ENCODE data around the gene RNF34.

RNF34 gene, protein sequence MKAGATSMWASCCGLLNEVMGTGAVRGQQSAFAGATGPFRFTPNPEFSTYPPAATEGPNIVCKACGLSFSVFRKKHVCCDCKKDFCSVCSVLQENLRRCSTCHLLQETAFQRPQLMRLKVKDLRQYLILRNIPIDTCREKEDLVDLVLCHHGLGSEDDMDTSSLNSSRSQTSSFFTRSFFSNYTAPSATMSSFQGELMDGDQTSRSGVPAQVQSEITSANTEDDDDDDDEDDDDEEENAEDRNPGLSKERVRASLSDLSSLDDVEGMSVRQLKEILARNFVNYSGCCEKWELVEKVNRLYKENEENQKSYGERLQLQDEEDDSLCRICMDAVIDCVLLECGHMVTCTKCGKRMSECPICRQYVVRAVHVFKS

DNA sequence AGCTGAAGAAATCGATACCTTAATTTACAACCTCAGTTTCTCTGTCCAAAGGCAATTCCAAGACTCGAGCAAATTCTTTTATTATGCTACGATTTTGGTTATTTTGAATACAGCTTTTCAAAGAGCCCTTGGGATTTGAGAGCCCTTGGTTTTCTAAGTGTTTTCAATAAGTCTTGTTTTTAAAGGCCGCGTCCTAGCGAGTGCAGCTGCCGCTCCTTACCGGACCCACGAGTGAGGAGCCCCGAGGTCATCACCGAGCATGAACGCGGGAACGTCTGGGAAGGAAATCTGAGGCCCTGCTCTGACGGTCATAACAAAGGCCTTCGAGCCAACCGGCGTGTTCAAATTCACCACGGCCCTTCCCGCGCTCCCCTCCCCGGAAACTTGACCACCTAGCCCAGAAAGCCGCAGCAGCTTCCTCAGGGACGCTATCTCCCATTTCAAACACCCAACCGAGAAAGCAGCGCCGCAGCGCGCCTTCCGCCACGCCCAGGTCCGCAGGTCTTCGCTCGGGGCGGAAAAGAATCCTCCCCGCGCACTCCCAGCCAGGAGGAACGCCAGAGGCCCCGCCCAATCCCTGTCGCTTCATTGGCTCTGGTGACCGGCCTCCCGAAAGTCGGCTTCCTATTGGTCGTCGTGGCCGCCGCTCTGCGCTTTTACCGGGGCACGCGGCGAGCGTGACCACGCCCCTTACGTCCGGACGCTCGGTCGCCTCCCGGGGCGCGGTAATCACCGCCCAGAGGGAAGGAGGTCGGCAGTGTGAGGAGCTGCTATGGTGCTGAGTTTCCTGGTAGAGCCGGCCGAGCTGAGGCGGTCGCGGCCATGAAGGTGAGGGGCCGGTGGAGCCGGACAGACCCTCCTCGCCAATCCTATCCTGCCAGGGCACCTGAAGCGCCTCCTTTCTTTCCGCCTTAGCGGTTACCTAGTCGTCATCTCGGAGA lies at the start of gene RNF34:
Gene RNF34, plus strand, starts transcription at position 728 of the 941 bp plus-strand sequence. Its CDS starts 95 bp downstream, at position 823.
- TF ChIP-seq CTCF (IDR thresholded peaks at IDR 0.05; ENCODE audit: low read depth, low read length): no peak
- DNase-seq (ENCODE audit: extremely low read depth, low read depth): peak; percentile 93

DNA sequence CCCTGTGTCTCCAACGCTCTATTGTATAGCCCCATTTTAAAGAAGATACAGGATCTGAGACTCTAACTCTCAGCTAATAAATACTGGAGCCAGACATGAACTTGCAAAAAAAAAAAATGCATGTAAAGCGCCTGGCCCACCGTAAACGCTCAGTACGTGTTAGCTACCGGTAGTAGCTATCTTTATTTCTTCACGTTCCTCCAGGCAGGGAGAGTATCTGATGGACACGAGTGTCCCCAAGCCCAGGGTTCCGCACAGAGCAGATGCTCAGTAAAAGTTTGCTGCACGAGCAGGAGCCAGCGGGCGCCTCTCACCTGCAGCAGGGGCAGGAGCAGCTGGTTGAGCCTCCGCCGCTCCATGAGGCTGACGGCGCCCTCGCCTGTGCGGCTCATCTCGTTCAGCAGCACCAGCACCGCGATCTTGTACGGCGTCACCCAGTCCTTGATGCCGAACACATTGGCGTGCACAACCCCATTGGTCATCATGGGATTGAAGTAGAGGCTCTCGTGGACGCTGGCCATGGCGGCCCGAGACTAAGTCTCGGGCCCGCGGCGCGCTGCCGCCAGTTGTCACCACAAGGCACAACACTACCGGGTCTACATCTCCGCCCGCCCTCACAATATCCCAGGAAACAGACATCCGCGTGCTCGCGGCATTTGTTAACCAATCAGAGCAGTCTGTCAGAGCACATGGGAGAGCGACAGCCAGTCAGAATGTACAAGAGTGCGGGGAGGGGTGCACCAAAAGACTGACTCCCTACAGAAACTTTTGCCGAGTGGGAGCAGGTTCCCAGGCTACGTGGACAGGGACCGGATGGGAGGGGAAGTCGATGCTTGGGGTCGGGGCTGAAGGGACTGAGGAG lies 47.9 kb upstream of the RNF34 start, which contains the start of gene ANAPC5:
Gene ANAPC5, minus strand, starts transcription at position 592 of the 862 bp plus-strand sequence. Its CDS starts 71 bp downstream, at position 521.
- DNase-seq (ENCODE audit: extremely low read depth, low read depth): peak; percentile 97
- TF ChIP-seq CTCF (IDR thresholded peaks at IDR 0.05; ENCODE audit: low read depth, low read length): no peak; the same call in none of the 2 replicates

DNA sequence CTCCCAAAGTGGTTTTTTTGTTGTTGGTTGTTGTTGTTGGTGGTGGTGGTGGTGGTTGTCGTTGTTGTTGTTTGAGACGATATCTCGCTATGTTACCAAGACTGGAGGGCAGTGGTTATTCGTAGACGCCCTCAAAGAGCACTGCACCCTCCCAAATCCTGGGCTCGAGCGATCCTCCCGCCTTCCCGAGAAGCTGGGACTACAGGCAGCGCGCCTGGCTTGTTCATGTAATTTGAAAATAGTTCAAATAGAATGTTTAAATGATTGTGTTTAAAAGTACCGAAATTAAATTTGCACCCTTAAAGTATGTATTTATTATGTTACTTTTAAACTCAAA lies 47.3 kb upstream of the RNF34 start:
- TF ChIP-seq CTCF (IDR thresholded peaks at IDR 0.05; ENCODE audit: low read depth, low read length): no peak
- no peak for DNase-seq (ENCODE audit: extremely low read depth, low read depth)

DNA sequence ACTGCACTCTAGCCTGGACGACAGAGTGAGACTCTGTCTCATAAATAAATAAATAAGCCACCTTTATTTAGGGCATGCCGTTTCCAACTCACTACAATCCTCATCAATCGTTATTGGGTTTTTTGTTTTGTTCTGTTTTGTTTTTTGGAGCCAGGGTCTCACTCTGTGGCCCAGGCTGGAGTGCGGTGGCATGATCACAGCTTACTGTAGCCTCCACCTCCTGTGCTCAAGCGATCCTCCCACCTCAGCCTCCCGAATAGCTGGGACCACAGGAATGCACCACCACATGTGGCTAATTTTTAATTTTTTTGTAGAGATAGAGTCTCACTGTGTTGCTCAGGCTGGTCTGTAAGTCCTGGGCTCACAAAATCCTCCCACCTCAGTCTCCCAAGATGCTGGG lies 44.1 kb upstream of the RNF34 start:
- no peak for TF ChIP-seq CTCF (IDR thresholded peaks at IDR 0.05; ENCODE audit: low read depth, low read length)
- no peak for DNase-seq (ENCODE audit: extremely low read depth, low read depth)

GRCh38 chr12:121356657-121357056 lies 43.3 kb upstream of the RNF34 start:
- TF ChIP-seq CTCF (IDR thresholded peaks at IDR 0.05; ENCODE audit: low read depth, low read length): no peak
- no peak for DNase-seq (ENCODE audit: extremely low read depth, low read depth)

GRCh38 chr12:121357331-121357730 lies 42.6 kb upstream of the RNF34 start:
- no peak for DNase-seq (ENCODE audit: extremely low read depth, low read depth)
- no peak for TF ChIP-seq CTCF (IDR thresholded peaks at IDR 0.05; ENCODE audit: low read depth, low read length)
